Erythroblast (primary cell): ENCODE measurements around the gene RNASET2.

Source experiments
- DNase-seq, 2 experiments: peaks; one replicate each; lab custom pipeline; 2025; lab: John Stamatoyannopoulos, UW
- GATA1 ChIP-seq: IDR thresholded peaks from 2 replicates; pipeline ENCODE4 v1.6.1; 2011; ENCODE audit warnings: low read depth, mild to moderate bottlenecking, control low read depth, low read length, moderate library complexity
- POLR2A ChIP-seq: IDR thresholded peaks from 2 replicates; pipeline ENCODE4 v1.6.1; 2011; ENCODE audit warnings: mild to moderate bottlenecking, low read length

The RNASET2 gene, protein sequence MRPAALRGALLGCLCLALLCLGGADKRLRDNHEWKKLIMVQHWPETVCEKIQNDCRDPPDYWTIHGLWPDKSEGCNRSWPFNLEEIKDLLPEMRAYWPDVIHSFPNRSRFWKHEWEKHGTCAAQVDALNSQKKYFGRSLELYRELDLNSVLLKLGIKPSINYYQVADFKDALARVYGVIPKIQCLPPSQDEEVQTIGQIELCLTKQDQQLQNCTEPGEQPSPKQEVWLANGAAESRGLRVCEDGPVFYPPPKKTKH

GRCh38 chr6:166956444-166957086 lies at the start of gene RNASET2:
RNASET2 (minus strand) TSS chr6:166956550; CDS start chr6:166956182, 368 bp downstream.
- TF ChIP-seq POLR2A (no peak), GATA1 (no peak)
- DNase-seq, result peak; percentile 93 to 96

GRCh38 chr6:167005350-167006159 lies 49.2 kb upstream of the RNASET2 start:
- no peak for DNase-seq

DNA sequence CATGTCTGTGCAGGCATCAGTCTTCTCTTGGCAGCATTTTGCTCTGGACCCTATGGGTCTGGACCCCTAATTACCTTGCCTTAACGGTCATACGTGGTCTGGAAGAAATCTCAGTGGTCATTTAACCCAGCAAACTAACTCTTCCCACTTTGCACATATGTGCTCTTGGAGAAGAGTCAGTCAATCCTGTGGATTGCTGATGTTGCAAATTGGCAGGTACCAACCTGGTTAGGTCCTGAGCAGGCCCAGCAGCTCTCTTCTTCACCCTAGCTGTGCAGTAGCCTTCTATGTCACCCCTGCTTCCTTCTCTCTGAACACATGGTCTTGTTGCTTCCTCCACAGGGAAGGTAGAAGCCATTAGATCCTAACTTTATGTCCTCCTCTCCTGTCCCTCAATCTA lies 44.4 kb upstream of the RNASET2 start:
- DNase-seq, result no peak

More at GRCh38 chr6:167005350-167006159, 49.2 kb upstream of the RNASET2 start:
- no peak for TF ChIP-seq POLR2A
- TF ChIP-seq GATA1, result no peak

GRCh38 chr6:166999884-167000253 lies 43.5 kb upstream of the RNASET2 start:
- TF ChIP-seq GATA1, result no peak
- TF ChIP-seq POLR2A, result no peak
- DNase-seq, result no peak

More for the DNA sequence above, 44.4 kb upstream of the RNASET2 start:
- no peak for TF ChIP-seq POLR2A
- no peak for TF ChIP-seq GATA1

DNA sequence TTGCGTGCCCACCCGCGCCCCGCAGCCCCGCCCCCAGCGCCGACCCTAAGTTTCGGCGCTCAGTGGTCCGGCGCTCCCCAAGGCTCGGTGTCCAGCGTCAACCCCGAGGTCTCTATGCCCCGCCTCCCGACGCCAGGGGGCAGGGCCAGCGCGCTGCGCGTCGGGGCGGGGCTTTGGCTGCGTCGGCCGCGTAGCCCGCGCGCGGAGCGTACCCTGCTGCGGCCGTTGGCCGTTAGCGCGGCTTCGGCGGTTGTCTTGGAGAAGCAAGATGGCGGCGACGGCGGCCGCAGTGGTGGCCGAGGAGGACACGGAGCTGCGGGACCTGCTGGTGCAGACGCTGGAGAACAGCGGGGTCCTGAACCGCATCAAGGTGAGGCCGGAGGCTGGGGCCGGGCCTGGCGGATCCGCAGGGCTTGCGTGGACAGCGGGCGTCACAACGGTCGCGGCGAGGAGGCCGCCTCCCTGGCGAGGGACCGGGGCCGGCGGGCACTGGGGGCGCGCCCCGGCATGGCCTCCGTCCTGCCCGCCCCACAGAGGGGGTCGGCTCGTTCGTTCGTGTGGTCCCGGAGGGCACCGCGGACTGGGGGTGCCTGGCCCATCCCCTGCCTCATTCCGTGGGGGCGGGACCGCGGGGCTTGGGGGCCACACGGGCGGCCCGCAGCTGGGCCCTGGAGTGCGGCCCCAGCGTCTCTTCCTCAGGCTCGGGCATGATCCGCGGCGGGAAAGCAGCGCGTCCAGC lies 43.0 kb upstream of the RNASET2 start, which contains the start of gene CEP43:
Gene CEP43, plus strand, starts transcription at position 253 of the 739 bp plus-strand sequence. Its CDS starts 16 bp downstream, at position 269.
- TF ChIP-seq POLR2A, result peak; percentile 83
- TF ChIP-seq GATA1, result no peak
- DNase-seq, result peak; percentile 96 to 98

DNA sequence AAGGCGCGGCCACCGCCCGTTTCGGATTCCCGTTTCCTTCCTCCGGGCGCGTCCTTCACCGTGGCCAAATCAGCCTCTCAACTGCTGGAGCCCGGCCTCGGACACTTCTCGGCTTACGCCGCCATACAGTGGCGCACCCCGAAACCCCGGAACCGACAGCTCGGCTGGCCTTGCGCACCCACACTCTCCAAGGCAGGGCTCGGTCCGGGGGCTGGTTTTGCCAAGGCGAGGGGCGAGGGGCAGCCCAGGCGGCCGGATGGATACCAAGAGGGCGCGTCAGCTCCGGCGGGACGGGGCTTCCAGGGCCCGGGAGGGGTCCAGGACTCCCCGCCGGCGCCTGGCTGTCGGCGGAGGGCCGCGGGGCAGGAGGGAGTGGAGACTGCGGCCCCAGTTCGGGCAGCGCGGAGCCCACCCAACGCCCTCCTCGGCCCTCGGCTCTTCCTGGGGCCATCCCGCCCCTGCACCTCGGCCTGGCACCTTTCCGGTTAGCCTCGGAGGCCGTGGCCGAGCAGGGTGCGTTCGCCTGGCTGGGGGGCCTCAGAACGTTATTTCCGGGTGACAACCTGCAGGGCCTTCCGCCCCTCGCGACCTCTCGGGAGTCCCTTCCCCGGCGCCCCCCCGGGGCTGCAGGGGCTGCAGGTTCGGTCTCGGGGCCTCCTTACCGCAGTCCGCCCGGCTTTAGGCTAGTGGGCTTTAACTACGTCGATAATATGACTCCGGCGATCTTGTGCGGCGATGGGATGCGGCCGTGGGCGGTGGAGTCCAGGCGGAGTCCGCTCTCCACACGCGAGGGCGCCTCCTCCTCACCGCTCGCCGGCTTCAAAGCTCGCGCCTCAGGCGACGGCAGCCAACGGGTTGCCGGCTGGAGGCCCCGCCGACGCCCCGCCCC lies 42.1 kb upstream of the RNASET2 start:
- peak; percentile 49 for TF ChIP-seq POLR2A
- TF ChIP-seq GATA1, result no peak
- peak; percentile 49 to 65 for DNase-seq

- no peak for TF ChIP-seq GATA1
- DNase-seq, result peak; percentile 72 to 73
Observed at GRCh38 chr6:166997768-166998255, 41.5 kb upstream of the RNASET2 start.

DNA sequence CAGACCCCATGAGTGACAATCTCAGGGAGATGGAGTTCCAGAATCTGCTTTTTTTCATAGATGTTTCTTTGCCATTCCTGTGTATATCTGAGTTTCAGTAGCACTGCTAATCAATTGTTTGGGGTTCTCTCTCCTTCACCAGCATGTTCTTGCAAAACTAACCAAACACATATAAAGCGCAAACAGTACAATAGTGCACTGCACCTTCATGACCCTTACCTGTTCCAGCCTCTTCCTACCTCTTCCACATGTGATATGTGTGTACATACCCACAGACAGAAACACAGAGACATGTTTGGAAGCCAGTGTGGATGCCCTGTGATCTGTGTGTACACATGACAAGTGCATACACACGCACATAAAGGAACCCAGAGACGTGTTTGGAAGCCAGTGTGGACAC lies 41.0 kb upstream of the RNASET2 start:
- no peak for TF ChIP-seq POLR2A
- no peak for TF ChIP-seq GATA1
- DNase-seq, result no peak

DNA sequence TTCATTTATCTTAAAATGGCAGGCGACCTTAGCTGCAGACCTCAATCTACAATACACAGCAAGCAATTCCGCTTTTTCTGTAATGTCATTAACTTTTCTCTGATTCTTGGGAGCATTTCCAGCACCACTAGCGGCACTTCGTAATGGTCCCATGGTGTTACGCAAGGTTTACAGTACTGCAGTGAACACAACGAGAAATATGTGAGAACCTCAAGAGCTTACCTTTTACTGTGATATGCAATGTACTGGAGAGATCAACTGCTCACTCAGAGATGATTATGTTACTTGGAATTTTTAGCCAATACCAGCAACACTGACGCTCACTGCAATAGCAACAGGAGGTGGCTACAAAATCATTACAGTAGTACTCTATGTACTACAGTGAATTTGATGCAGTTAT lies 40.1 kb upstream of the RNASET2 start:
- DNase-seq, result no peak
- TF ChIP-seq GATA1 (no peak), POLR2A (no peak)

GRCh38 chr6:166989427-166990032 lies 33.2 kb upstream of the RNASET2 start:
- TF ChIP-seq POLR2A (no peak), GATA1 (no peak)
- DNase-seq, result peak; percentile 13 to 34

GRCh38 chr6:166988674-166989201 lies 32.4 kb upstream of the RNASET2 start:
- no peak for TF ChIP-seq GATA1
- TF ChIP-seq POLR2A, result no peak
- no peak for DNase-seq
